ENCODE measurements around the gene CACNA1D. TPM values are rescaled to one million over a fixed set of nuclear protein-coding genes. Genes with fewer than 3 reads are reported as not detected.
"Not testable (repeated sequence)": the region's sequence is repeated elsewhere in the genome, so short reads cannot be mapped to it uniquely, and the experiment has no call there.

The CACNA1D gene
- total RNA-seq, 1 donor from 2014 or later: 8.0 TPM

DNA sequence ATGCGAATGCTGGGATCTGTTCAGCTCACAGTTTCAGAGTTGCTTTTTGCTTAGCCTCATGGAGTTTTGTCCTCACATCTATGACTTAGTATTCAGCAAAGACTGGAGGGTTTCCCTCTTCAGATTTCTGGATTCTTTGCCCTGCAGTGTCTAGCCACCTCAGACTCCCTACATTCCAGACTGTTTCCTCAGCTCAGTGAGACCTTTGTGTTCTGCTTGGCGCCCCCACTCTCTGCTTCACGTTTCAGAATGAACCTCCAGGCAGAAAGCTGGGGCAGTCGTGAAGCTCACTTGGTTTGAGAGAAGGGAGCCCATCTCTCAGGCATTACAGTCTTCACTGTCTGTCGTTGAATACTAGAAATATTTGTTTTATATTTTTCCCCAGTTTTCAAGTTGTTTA is 118.1 kb downstream of the CACNA1D start:
- ATAC-seq (no peak), DNase-seq (ENCODE audit: low spot score) (no peak)

- ATAC-seq: peak; percentile 21
- DNase-seq (ENCODE audit: low spot score): no peak
Measured at GRCh38 chr3:53613125-53613524, 118.7 kb downstream of the CACNA1D start.

DNA sequence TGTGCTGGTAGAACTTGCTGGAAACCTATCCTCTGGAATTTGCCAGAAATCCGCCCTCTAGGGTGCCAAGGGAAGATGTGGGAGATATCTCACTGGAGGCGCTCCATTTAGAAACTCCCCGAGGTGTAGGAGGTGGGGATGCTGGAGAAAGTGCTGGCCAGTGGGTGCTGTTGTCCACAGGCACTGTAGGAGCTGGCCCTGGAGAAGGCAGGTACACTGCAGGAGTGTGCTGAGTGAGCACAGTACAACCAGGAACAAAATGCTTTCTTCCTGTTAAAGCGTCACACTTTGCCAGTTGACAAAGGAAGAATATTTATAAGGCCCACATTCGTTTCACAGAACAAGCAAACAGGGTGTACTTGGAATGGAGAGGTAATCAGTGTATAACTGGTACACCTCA is 119.9 kb downstream of the CACNA1D start:
- DNase-seq (ENCODE audit: low spot score) (no peak), ATAC-seq (no peak)

DNA sequence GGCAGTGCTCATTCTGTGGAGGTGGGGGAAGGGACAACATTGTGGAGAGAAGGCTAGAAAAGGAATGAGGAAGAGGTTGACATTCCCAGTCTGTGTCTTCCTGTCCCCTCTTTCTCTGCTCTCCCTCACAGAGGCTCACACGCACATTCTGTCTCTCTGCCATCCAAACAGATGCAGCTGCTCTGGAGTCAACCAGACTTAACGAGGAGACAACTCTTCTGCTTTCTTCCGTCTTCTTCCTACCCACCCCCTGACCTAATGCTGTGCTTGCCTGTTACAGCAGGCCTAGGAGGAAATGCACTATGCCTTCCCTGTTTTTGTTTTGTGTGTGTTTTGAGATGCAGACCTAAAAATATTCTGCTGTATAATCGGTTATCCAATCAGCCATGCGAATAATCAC is 121.9 kb downstream of the CACNA1D start:
- ATAC-seq (no peak), DNase-seq (ENCODE audit: low spot score) (no peak)

DNA sequence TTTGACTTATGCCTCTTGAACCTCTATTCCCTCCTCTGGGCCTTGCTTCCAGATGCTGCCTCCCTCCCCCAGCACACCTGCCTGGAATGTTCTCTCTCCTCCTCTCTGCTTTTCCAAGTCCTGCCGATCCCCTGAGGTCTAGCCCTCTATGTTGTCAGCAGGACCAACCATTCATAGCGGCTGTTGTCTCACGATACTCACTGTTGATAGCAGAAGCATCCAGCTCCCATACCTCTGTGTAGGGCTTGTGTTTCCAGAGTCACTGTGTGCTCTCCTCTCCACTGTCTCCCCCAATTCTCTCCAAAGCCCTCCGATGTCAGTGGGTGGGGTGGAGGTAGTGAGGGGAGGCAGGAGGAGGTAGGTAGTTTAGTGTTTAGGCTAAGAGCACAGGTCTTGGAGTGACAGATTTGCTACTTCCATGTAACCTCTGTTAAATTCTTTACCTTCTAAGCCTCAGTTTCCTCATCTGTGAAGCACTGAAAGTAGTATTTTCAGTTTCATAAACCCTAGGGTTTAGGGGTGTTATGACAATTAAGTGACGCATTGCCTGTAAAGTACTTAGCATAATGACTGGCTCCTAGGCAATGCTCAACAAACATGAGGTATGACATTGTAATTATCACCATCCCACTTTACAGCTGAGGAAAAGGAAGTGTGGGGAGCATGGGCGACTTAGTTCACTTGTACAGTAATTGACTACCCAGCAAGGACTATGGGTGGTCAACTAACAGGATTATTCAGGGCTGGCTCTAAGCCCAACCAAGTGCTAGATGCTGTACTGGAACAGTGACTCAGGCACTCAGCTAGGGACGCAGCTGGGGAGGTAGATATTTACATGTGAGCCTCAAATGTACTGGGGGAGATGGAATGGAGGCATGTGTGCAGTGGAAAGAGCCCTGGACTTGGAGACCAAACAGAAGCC is 122.8 kb downstream of the CACNA1D start:
- DNase-seq (ENCODE audit: low spot score) (no peak), ATAC-seq (no peak)

DNA sequence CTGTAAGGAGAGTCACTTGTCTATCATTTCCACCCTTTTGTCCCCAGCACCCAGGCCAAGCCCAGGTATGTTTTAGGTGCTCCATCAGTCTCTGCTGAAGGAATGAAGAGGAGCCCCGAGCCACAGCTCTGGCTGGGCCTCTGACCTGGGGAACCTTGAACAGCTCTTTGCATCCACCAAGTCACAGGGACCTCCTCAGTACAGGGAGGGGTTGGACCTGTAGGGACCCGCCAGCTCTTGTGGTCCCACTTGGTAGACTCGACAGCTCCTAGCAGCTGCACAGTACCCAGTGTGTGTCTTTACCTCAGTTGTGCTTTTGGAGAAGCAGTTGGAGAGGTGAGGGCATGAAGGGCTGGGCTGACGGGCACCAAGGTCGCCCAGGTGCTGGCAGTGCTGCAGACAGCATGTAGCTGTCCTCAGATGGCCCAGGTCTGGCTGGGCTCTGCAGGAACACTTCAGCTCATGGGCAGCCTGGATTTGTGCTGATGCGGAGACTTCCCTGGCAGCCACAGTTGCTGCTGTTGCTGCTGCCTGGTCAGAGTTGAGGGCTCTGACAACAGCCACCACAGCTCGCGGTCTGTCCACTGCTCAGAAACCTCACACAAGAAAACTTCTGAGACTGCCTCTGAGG is 123.6 kb downstream of the CACNA1D start:
- DNase-seq (ENCODE audit: low spot score) (peak; percentile 57), ATAC-seq (peak; percentile 95)

DNA sequence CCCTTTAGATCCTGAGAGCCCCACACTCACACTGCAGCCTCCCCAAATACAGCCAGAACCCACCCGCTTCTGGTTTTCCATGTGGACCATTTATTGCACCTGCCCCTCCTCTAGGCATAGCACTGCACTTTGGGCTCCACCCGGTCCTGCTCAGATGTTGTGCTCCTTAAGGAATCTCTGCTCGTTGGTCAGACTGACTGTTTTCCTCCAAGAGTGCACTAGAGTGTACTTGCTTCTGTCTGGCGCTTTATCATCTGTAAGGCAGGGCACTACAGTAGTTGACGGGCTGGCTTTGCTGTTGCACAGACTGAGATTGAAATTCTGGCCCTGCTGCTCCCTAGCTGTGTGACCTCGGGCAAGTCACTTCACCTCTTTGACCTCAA is 124.1 kb downstream of the CACNA1D start:
- DNase-seq (ENCODE audit: low spot score) (no peak), ATAC-seq (no peak)

- DNase-seq (ENCODE audit: low spot score): no peak
- no peak for ATAC-seq
Measured at GRCh38 chr3:53618936-53619335, 124.5 kb downstream of the CACNA1D start.

- no peak for ATAC-seq
Measured at GRCh38 chr3:53624061-53624857, 129.8 kb downstream of the CACNA1D start.

GRCh38 chr3:53626876-53627275 is 132.5 kb downstream of the CACNA1D start:
- ATAC-seq: no peak
- DNase-seq (ENCODE audit: low spot score): no peak

More at GRCh38 chr3:53624061-53624857, 129.8 kb downstream of the CACNA1D start:
- DNase-seq (ENCODE audit: low spot score): no peak

GRCh38 chr3:53628536-53629401 is 134.4 kb downstream of the CACNA1D start:
- ATAC-seq (no peak), DNase-seq (ENCODE audit: low spot score) (no peak)

DNA sequence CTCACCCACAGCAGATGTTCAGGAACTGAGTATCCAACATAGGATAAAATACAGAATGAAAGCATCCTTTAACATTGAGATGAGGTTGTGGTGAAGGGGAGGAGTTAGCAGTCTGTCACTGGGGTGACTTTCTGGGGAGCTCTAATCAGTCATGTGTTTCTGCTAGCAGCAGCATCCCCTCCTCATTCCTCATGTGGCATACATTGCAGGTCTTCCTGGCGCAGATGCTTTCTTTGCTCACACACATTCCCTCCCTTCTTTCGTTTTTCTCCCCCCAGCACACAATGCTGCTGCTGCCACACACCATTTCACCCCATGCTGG is 135.0 kb downstream of the CACNA1D start:
- DNase-seq (ENCODE audit: low spot score): no peak
- no peak for ATAC-seq

DNA sequence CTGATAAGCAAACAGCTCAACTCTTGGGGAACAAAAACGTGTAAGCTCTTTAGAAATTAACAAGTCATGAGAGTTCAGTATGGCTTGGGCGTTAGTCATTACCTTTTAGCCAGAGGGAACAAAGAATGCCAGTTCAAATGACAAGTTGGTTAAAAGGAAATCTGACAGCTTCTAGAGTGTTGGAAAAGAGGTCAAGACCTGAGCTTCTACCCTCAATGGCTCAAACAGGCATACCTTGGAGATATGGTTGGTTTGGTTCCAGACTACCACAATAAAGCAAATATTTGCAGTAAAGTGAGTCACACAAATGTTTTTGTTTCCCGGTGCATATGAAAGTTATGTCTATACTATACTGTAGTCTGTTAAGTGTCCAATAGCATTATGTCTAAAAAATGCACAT is 136.1 kb downstream of the CACNA1D start:
- DNase-seq (ENCODE audit: low spot score) (no peak), ATAC-seq (no peak)

DNA sequence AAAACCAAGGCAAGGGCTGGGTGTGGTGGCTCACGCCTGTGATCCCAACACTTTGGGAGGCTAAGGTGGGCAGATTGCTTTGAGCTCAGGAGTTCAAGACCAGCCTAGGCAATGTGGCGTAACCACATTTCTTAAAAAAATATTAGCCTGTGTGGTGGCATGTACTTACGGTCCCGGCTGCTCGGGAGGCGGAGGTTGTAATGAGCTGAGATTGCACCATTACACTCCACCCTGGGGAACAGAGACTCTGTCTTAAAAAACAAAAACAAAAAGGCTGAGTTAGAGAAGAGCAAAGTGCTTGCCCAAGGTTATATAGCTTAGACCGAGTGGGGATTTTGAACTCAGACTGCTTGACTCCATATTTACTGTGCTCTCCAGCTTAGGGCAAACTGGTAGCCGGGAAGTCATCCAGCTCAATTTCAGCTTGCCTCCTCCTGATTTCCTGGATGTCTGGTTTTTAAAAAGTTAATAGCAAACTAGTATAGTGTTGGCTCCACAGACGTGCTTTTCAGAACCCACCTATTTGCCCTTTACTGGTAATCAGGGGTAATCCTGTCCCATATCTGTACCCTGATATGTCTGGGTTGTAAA is 138.9 kb downstream of the CACNA1D start:
- peak; percentile 68 for DNase-seq (ENCODE audit: low spot score)
- ATAC-seq: peak; percentile 92

GRCh38 chr3:53635041-53635440 is 140.6 kb downstream of the CACNA1D start:
- DNase-seq (ENCODE audit: low spot score): no peak
- ATAC-seq: no peak

- DNase-seq (ENCODE audit: low spot score): not testable (repeated sequence)
- peak; percentile 52 for ATAC-seq
Measured at GRCh38 chr3:53638806-53639205, 144.4 kb downstream of the CACNA1D start.

DNA sequence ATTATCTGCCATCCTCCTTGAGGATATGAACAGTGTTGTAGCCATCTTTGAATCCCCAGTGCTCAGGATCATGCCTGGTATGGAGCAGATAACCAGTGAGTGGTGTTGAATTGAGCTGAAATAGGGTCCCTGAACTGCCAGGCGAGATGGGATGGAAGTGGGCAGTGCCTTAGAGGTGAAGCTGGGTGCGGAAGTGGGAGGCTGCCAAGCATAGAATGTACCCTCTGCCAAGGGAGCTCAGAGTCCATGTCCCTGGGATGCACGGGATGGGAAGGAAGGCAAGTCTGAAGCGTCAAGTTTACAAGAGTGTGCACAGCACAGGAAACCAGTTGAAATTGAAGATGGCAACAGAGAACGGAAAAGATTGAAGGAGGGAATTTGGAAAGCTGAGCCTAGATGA is 147.0 kb downstream of the CACNA1D start:
- ATAC-seq (peak; percentile 76), DNase-seq (ENCODE audit: low spot score) (no peak)

GRCh38 chr3:53642211-53642610 is 147.8 kb downstream of the CACNA1D start:
- ATAC-seq: no peak
- DNase-seq (ENCODE audit: low spot score): no peak

- ATAC-seq: no peak
- DNase-seq (ENCODE audit: low spot score): no peak
Measured at GRCh38 chr3:53643757-53644156, 149.3 kb downstream of the CACNA1D start.

- DNase-seq (ENCODE audit: low spot score) (no peak), ATAC-seq (no peak)
Measured at GRCh38 chr3:53645754-53646153, 151.3 kb downstream of the CACNA1D start.
